OCI-M2 (cell line): ENCODE results near the gene MAML3.

ENCODE experiments used
- DNase-seq: peaks from one replicate; lab custom pipeline; 2025; ENCODE audit not compliant: unreplicated experiment; lab: John Stamatoyannopoulos, UW

MAML3 gene

DNA sequence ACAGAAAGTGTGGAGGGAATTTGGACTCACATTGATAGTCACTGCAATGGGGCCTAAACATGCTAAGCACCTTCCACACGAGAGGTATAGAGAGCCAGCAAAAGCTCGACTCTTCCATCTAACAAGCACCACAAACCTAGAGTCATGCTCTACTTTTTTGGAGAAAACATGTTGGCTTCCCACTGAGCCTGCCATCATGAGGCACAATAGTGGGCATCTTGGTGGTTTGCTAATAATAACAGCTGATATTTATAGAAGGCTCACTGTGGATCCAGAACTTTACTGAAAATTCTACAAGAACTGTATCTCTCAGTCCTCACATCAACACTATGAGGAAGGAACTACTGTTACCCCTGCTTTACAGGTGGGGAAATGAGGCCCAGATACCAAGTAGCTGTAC, 26.6 kb downstream of the MAML3 start:
- DNase-seq = no peak

DNA sequence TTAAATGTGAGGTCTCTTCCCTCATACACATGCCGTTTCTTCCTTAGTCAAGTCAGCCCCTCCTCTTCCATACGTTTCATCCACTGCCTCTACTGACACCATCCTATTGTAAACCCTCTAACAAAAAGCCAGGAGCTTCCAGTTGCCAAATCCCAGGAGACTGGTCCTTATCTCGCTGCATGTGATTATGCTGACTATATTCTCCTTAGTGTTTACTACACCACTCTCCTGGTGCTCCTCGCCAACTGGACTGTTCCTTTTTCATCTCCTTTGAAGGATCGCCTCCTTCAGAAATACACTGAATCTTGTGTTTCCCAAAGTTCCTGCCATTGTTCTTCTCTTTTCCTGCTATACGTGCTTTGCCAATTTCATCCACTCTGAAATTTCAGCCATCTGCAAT, 27.7 kb downstream of the MAML3 start:
- no peak for DNase-seq

DNA sequence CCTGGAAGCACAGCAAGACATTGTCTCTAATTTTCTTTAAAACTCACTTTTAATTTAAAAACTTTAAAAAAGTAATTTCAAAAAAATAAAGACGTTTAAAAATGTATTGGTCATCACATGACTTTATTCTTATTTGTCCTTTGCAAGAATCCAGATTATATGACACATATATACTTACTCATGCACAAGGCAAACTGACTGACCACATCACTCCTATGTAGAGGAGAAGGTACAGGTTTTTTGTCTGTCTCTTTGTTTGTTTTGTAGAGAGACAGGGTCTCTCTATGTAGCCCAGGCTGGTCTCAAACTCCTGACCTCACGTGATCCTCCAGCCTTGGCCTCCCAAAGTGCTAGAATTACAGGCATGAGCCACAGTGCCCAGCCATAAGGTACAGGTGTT, 28.6 kb downstream of the MAML3 start:
- DNase-seq = no peak

DNA sequence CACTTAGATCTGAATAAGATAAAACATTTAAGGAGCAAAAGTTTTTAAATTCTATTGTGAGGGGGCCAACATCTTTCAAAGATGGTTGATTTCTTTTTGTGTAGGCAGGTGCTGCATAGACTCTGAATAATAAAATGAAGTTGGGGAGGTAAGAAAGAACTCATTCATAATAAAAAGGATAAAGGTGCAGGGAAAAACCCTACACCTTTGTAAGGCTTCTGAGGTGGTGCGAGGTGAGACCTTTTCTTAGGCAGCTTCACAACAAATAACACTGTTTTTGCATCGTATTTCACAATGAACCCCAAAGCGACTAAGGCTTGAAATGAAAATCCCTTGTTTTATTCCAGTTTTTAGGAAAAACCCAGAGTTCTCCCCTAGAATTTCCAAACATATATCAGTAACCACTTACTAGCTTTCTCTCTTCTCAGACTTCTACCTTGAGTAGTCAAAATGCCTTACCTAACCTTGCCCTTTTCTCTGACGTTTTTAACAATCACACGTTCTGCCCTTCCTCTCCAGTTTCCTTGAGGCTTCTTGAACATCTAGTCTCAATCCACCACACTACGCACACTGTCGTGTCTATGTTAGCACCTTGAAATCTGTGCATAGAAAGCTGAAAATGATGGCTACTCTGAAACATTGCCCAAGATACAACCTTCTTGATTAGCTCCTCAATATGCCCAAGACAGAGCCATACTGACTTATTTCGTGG, 30.2 kb downstream of the MAML3 start:
- no peak for DNase-seq

DNA sequence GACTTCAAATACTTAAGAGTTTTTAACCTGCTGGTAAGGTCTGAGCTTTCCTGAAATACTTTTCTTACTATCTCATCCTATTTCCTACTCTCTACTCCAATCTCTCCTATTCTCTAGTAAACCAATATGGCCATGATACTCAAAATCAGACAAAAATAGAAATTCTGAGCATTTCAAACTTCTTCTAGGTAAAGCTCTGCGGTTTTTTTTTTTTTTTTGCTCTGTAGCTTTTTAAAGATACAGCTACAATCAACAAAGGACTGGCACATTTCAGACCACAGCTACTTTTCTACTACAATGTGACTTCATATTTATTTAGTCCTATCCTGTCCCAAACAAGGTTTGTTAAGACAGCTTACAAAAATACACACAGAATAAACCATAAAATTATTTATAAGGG, 31.1 kb downstream of the MAML3 start:
- no peak for DNase-seq

DNA sequence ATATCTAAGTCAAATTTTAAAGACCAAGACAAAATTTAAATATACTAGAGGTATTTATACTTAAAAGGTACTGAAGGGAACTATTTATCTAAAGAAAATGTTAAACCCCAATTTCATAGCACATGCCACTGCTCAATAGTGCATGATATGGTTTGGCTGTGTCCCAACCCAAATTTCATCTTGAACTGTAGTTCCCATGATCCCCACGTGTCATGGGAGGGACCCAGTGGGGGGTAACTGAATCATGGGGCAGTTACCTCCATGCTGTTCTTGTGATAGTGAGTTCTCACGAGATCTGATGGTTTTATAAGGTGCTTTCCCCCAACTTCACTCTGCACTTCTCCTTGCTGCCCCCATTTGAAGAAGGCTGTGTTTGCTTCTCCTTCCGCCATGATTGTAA, 32.3 kb downstream of the MAML3 start:
- no peak for DNase-seq

DNA sequence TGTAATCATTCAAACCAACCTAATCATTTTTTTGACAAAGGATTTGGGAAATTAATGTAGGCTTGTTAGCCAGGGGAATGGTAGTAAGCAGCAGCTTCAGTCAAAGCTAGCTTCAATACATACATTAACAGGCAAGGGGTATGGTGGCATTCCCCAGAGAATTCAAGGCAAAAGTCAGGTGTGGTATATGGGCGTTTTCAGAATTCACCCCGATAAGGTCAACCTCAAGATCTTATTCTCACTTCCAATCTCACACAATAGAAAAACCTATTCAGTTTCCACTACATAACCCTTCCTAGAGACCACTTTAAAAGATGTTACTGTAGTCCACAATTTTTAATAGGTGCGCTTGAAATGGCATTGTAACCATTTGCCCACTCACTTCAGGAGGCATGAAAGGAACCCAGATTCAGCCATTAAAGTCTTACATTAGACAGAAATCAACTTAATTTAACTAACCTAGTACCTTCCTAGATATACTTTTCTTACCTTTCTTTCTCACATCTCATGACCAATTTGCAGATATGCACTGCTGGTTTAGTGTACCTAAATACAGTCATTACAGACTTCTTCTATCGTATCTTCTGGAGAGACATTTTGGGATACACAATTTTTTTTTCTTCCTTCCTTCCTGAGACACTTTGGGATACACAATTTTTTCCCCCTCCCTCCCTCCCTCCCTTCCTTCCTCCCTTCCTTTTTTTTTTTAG, 34.9 kb downstream of the MAML3 start:
- no peak for DNase-seq

DNA sequence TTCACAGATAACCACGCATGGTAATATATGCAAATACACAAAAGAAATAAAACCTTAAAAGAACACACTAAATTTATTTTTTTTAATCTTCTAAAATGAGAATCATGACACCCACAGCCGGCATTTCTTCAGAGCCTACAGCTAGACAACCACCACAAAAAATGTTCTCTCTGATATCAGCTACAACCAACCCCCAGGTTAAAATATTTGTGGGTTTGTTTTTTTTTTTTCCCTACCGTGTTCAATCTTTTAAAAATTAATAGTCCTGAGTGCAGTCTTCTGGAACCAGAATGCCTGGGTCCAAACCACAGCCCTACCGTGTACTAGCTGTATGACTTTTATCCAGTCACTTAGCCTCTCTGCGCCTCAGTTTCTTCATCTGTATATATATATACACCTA, 36.0 kb downstream of the MAML3 start:
- no peak for DNase-seq

DNA sequence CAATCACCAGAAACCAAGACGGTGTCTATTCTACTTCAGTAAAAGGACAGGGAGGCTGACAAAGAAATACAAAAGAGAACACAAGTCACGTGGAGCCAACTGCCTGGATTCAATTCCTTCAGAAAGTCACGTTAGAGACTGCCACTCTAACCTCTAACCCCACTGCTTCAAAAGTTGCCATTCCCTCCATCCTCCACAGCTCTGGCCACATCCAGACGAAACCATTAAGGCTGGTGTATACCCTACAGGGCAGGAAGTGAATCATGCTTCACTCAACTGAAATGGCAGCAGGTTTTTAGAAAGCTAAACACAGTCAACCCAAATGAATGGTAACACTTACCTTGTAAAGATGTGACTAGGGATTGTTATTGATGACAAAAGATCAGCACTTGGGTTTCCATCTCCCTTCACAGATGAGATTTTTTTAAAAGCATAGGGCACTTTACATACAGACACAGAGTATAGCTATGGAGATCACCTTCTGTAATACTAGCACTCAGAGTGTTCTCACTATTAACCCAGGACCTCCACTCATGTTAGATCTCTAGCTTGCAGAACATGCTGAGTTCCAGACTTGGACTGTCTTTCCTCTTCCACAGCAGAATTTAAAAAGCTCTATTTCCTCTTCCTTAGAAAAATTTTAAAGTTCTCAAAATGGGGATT, 37.4 kb downstream of the MAML3 start:
- no peak for DNase-seq

DNA sequence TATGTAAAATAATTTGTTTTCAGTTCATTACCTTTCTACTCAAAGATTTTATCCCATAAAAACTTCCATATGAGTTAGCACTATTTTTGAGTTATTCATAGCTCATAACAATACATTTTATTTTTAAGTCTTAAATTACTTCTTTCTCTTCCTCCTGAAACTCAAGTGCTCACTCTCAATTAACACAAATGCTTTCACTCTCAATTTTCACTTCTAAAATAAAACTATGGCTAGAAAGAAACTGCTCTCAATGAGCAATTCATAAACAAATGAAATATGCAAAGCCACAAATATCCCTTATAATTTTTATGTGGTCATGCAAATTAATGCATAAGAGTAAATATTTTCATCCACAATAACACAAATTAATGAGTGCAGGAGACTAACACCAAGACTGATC, 38.8 kb downstream of the MAML3 start:
- no peak for DNase-seq

DNA sequence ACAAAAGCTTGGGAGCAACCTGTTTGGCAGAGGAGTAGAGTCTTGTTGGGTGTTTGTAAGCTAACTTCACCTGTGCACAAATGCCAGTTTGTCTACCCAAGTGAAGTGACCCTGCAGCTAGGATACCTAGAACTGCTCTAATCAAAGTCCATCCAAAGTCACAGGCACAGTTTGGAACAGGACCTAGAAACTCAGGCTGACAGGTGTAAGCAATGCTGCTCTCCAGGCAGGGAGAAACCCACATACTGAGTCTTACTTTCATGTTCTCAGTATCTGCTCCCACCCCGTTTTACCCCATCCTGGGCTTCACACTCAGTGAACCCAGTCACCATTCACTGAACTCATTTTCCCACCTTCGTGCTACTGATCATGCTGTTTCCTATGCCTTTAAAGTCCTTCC, 40.3 kb downstream of the MAML3 start:
- DNase-seq = no peak

DNA sequence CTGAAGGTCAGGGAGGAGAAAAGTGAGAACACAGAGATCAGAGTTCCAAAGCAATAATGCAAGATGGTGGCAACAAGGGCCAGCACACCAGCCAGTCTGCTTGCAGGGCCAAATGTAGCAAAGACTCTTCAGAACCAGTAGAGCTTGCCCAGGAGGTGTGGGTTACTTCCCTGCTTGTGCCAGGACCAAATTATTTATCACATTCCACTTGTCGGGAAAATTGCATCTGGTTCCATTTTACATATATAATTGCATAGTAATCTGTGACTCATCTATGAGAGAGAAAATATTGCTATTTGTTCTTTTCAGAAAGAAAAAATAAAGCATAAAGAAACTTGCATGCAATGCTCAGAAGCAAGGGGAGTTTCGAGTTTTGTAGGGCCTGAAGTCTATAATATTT, 41.4 kb downstream of the MAML3 start:
- DNase-seq = no peak

DNA sequence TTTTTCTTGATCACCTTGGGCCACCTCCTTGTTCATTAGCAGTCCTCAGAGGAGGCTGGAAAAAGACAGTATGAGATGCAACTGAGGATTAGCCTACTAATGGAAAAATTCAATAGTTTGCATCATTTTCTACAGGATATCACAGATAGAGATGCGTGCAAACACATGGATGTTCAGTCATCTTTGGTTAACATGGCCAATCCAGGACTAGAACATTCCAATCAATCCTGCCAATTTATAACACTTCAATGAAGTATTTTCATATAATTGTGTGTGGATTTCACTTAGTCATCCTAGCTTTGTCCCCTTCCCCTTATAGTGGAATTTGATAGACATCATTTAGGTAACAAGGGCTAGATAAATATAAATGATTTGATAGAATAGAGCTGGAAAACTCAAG, 42.7 kb downstream of the MAML3 start:
- no peak for DNase-seq

DNA sequence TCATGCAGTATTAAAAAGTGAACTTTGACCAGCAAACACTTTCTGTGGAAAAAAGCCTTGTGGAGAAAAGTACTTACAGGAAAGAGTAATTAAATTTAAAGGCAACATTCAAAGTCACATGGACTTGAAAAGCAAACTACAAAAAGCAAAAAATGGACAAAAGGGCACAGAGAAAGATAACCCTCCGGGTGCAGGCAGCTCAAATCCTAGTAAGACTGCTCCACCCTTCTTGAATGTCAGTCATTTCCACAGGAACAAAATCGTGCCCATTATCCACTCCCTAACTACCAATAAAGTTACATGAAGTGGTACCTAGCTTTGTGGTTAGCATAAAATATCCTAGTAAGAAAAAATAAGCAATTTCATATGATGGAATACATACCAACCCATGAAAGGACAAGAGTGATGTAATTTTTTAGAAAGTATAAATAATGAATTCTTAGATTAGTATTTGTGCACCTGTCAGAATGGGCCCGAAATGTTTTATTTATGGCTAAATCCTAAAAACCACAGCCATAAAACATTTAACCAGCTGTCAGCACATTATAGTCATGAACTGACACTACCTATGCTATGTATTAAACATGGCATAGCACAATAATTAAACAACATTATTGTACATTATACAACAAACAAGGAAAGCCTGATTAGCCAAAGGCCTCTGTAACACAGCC, 43.3 kb downstream of the MAML3 start:
- DNase-seq = no peak

DNA sequence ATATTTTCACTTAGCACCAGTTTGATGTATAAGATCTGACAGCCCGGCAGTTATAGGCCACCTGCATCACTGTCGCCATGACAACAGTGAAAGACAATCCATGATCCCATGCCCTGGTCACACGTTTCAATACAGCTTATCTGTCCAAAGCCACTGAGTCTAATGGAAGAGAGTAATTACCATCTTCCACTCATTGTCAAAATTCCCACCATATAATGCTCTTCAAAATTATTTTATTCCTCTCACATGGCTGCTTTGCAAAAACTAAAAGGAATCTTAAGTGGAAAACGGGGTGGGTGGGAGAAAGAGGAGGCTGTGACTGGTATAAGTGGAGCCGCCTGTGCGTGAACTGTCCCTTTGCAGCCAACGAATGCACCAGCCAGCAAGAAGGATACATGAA, 44.2 kb downstream of the MAML3 start:
- DNase-seq = no peak

DNA sequence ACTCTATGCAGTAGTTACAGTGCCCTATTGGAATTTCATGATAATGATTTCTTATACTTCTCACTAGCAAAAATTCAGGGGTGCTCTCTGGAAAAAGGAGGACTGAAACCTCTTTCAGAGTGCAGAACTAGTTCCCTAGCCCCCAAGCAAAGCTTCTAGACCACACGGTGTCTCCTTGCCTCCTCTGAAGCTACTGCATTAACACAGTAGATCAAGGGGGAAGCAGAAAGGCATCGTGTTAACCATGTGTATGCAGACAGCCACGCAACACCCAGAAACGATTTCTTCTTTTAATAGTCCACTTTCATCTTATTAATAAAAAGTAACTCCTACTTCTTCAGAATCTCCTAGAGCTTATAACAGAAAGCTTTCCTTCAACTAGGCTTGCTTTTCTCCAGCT, 44.7 kb downstream of the MAML3 start:
- DNase-seq = no peak

DNA sequence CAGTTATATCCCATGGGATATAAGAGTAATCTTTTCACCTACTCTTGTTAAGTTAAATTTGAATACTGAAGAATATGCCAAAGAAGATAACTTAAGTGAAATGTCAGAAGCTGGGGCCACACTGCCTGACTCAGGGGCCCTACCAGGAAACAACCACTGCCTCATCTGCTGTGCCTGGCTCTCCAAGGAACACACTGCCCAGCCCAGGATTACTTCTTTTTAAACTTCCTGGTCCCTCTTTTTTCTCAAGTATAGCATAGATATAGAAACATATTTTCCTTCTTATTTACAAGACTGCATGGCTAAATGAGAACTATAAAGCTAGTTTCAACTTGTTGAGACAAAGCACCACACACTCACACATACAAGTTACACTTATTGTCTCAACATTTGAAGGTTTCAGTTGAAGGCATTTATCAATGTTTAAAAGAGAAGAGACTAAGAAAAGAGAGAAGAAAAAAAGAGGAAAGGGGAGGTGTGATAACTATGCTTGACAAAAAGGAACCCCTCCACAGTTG, 45.2 kb downstream of the MAML3 start:
- DNase-seq = no peak

DNA sequence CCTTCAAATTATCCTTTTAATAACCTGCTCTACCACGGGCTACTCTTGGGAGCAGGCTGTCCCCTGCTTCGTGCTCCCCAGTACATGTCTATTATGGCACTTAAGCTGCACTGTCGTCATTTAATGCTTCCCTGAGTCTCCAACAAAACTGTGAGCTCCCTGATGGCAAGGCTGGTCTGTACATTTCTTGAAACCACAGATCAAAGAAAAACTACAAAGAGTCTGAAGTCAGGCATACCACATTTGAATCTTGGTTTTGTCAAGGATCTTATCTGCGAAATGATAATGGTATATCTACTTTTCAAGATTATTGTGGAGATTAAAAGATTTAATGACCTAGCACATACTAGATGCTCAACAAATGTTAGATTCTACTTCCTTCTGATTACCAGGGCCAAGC, 45.7 kb downstream of the MAML3 start:
- no peak for DNase-seq

DNA sequence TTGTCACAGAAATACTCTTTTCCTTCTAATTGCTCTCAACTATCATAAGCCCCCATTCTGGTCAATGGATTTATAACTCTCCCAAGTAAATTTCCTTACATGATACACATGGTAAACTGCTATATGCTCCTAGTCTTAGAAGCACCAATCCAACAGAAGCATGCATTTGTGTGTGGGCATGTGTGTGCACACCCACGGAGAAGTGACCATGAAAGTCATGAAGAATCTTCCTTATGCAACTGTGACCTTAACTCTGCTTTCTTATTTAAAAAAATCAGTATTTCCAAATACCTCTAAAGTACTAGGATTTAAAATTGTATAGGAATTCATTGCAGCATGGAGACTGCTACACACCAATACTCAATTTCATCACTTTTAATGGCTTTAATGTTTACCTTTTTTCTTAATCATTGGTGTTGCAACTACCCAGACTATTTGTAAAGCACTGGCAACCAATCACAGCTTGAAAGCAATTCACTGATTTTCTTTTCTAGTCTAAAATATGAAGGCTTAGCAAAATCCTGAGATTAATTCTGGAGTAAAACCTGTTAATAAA, 47.6 kb downstream of the MAML3 start:
- DNase-seq = no peak

DNA sequence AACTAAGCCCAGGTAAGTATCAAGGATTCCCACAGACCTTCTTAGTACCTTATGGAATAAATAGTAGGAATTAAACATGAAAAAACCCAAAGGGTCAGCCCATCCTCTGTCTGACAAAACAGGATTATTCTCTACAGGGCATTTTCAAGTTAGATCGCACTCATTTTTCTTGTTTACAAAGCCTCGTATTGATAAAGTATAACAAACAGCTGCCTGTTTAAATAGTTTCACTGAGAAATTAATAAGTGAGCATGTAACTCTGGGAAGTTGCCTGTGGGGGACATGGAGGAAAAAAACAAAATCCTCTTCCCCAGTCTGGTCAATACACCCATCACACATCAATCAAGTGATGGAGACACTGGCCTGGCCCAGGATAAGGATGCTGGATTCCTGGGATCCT, 48.5 kb downstream of the MAML3 start:
- DNase-seq = no peak

DNA sequence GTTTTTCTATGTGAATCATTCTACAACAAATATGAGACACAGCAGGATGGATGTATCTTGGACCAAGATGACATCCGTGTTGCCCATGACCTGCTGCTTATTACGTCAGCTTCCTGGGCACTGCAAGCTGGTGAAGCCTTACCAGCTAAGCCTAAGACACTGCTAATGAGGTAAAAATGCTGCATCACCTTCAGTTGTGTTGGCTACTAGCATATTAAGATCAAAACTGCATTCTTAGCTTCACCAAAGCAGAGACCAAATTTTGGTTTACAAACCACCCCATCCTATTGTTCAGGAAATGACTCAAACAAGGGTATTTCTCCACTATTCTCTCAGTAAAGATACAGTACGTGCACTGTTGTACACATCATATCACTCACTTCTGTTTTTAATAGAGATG, 50.3 kb downstream of the MAML3 start:
- no peak for DNase-seq
